Stomach (tissue), 4 donors: Measurements from ENCODE around the gene ODF2.

Experiments used
- CTCF ChIP-seq, 7 experiments: fragments of 450-650 bp in 4 of 7; fragments of 200-600 bp in 3 of 7; sonication (generic) in 3 of 7; IDR thresholded peaks; one replicate each; pipeline ENCODE4 v1.5.1; 2016 to 2019; ENCODE audit warnings: antibody characterized with exemption in 7 of 7, control low read depth in 2 of 7, mild to moderate bottlenecking in 1 of 7
- EP300 ChIP-seq: sonication (generic); formaldehyde crosslinking; IDR thresholded peaks from one replicate; pipeline ENCODE4 v1.6.1; 2017; ENCODE audit warnings: antibody characterized with exemption
- POLR2A ChIP-seq, 4 donors: fragments of 450-650 bp; IDR thresholded peaks; one replicate each; pipeline ENCODE4 v1.6.1; 2016; ENCODE audit warnings: antibody characterized with exemption in 4 of 4, control low read depth in 2 of 4, mild to moderate bottlenecking in 1 of 4, moderate library complexity in 1 of 4

GRCh38 chr9:128454991-128455390, 815 bp upstream of the ODF2 start:
- TF ChIP-seq CTCF (IDR thresholded peaks at IDR 0.05) (no peak), POLR2A (IDR thresholded peaks at IDR 0.05) (no peak), EP300 (no peak)
